GM21381 (cell line): Measurements from ENCODE around the gene CES1.
"Not testable (repeated sequence)": the region's sequence is repeated elsewhere in the genome, so short reads cannot be mapped to it uniquely, and the experiment has no call there.

Experiments used
- ATAC-seq: cut with Tn5 transposase; IDR thresholded peaks from one replicate; pipeline ENCODE4 v1.9.1; 2021; ENCODE audit warnings: mild to moderate bottlenecking, moderate library complexity; ENCODE audit not compliant: unreplicated experiment

CES1 gene

DNA sequence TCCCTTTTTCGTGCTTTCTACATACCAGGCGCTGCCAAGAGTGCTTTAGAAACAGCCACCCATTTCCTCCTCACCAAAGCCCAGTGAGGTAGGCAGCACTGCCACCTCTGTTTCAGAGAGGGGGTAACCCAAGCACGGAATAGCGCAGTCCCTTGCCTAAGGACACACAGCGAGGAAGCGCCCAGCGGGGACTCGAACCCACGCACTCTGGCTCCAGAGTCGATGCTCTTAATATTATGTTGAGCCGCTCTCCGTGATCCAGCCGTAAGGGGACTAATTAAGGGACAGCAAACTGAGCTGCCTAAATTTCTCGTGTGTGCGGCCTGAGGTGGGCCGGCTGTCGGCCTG lies 497 bp downstream of the CES1 start:
- no peak for ATAC-seq

GRCh38 chr16:55830658-55831294 lies 2.1 kb downstream of the CES1 start:
- ATAC-seq: no peak

DNA sequence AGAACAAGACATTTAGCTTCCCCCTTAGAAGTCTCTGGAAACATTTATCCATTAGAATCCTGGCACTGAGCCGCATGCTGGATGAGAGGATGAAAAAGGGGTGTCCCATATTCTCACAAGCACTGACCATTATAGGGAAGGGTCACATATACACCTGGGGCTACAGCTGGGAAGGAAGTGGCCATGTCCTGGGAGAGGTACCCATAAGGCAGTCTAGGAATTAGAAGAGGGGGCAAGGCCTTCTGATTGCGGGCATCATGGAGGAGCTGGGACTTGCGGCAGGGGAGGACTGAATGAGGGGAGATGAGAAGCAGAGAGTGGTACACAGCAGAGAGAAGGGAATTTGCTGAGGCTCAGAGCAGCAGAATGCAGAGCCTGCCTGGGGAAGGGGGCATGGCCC lies 3.7 kb downstream of the CES1 start:
- ATAC-seq: not testable (repeated sequence)

DNA sequence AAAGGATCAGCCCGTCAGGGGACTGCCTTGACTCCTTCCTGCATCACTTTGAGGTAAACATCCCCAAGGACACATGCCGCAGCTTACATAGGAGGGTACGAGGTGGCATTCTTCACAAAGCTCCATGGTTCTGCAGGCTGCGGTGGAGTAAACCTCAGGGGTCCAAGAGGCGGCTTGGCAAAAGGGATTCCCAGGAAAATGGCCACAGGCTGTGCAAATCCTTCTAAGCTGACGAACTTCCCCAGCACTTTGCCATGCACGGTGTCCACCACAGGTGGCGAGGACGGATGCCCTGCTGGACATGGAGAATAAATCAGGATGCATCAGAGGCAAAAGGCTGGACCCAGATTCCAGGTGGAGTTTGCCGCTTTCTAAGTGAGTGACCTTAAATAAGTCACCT lies 4.2 kb downstream of the CES1 start:
- no peak for ATAC-seq

GRCh38 chr16:55825115-55825728 lies 7.7 kb downstream of the CES1 start:
- ATAC-seq: no peak

DNA sequence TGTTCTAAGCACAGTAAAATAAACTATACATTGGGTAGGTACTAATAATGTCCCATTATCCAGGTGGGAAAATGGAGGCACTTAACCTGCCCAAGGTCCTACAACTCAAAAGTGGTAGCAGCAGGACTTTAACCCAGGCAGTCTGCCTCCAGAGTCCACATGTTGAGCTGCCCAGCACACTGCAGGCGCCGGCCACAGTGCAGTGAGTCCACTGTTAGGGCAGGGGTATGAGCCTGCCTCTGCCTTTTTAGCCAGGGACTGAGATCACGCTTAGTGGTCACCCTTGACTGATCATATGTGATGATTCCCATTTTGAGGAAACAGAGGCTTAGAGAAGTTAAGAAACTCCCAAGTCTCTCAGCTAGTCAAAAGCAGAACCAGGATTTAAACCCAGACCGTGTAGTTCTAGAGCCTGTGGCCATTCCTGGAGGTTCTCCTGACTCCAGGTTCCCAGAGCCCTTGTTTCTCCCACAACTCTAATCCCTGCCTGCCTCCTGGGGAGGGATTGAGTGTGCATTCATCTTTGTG lies 8.4 kb downstream of the CES1 start:
- ATAC-seq: no peak

GRCh38 chr16:55822280-55822810 lies 10.6 kb downstream of the CES1 start:
- no peak for ATAC-seq

DNA sequence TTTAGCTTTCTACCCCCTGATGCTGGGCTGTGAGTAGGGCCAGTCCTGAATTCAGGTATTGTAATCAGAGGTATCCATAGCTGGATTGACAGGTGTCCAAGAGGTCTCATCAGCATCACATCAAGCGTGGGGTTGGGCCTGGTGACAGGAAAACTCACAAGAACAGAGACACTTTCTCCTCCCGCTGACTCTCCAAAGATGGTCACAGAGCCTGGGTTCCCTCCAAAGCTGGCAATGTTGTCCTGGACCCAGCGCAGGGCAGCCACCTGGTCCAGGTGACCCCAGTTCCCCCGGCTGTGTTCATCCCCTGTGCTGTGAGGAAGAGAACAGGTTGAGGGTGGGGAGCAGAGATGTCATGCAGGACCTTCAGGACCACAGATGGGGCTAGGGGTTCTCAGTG lies 11.7 kb downstream of the CES1 start:
- ATAC-seq: no peak

- no peak for ATAC-seq
Measured at GRCh38 chr16:55820615-55821014, 12.3 kb downstream of the CES1 start.

GRCh38 chr16:55817236-55817912 lies 15.5 kb downstream of the CES1 start:
- no peak for ATAC-seq

DNA sequence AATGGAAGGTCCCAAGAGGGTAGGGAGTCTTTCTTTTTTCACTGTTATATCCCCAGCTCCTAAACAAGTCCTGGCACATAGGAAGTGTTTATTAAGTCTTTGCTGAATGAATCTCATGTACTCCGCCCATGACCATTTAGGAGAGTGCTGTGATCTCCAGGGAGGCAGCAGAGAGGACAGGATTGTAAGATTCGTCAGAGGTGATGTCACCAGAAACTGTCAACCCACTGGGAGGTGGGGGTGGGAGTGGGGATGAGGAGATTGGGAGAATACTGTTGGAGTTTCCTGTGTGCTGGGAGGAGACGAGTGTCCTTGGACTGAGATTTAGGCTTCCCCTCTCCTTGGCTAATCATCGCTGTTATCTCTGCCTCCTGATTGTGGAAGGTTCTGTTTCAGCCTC lies 16.7 kb downstream of the CES1 start:
- not testable (repeated sequence) for ATAC-seq

DNA sequence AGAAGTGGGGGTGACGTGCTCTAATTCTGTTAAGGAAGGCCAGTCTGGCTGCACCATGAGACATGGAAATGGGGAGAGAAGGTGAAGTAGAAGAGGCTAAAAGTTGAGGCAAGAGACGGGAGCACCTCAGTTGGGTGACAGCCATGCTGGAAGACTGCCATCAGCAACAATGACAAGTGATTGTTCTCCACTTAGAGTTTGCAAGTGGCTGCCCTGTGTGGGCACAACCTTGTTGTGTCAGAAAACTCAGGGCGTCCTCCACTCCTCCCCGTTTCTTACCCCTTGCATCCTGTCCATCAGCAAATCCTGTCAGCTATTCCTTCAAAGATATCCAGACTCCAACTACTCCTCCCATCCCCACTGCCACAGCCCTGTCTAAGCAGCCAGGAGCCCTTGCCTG lies 17.6 kb downstream of the CES1 start:
- ATAC-seq: no peak

DNA sequence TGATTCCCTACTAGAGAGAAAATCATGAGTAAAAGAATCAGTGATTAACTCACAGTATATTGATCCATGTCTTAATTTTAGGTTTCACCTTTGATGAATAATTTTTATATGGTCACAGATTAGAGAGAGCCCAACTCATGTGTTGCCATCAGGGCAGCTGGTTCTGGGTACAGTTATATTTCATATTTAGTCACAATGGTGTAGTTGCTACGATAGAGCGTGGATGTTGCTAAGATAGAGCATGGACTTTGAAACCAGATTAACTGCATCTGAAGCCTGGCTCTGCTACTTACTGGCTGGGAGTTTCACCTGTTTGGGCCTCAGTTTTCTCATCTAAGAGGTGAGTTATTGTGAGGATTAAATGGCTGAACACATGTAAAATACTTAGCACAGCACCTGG lies 18.7 kb downstream of the CES1 start:
- not testable (repeated sequence) for ATAC-seq

GRCh38 chr16:55813730-55814129 lies 19.2 kb downstream of the CES1 start:
- ATAC-seq: not testable (repeated sequence)

GRCh38 chr16:55812951-55813350 lies 19.9 kb downstream of the CES1 start:
- ATAC-seq: no peak

- no peak for ATAC-seq
Measured at GRCh38 chr16:55811811-55812210, 21.1 kb downstream of the CES1 start.

GRCh38 chr16:55810451-55810961 lies 22.4 kb downstream of the CES1 start:
- ATAC-seq: no peak

DNA sequence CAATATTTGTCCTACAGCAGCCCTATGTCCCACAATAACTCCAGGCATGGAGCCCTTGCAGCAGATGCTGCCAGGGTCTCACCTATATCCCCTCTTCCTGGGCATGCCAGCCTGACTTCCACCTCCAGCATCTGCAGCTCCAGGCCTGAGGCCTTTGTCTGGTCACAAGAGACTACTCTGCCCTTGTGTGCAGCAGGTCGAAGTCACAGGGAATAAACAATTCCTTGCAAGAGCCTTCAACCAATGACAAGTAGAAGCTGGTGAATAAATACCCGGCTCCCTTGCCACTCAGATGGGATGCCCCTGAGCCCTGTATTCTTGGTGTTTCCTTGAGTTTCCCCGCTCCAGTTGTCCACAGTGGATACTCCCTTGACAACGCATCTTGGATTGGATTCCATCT lies 23.0 kb downstream of the CES1 start:
- no peak for ATAC-seq

DNA sequence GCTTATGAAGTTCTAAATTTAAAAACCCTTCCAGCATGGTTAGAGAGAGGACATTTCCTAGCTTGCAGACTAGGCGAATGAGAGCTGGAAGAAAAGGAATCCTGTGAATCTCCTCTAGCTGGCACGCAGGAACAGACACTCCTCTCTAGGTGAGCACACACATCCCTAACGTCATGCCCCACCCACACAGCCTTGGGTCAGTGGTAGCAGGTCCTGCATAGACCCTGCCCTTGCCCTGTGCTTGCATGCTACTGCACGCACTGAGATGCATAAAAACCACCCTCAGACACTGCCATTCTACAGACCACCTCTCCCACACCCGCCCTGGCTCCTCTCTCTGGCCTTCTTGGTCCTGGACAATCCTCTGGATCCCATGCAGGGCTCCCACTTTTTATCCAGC lies 23.5 kb downstream of the CES1 start:
- ATAC-seq: no peak

- not testable (repeated sequence) for ATAC-seq
Measured at GRCh38 chr16:55808286-55808685, 24.6 kb downstream of the CES1 start.

- not testable (repeated sequence) for ATAC-seq
Measured at GRCh38 chr16:55805104-55805503, 27.8 kb downstream of the CES1 start.

DNA sequence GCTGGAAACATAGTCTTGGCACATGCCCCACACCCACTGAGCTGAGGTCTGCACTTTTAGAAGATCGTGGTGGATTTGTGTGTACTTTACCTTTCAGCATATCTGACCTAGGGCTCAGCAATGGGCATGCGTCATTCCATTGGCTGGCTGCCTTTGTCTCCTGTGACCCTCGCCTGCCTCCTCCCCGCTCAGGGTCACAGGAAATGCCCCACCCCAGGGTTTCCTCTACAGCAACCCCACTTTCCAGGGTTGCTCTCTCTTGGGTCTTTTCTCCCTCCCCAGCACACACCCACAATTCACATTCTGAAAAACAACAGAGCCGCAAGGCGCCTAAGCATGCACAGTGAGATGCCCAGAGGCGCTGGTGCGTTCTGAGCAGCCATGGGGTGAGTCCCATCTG lies 29.2 kb downstream of the CES1 start:
- not testable (repeated sequence) for ATAC-seq
